ENCODE data around the gene CPNE6. TPM values are rescaled to one million over a fixed set of nuclear protein-coding genes. Genes with fewer than 3 reads are reported as not detected.
"Not testable (repeated sequence)": the region's sequence is repeated elsewhere in the genome, so short reads cannot be mapped to it uniquely, and the experiment has no call there.

The CPNE6 gene
- not detected for total RNA-seq
- not detected for polyA plus RNA-seq

DNA sequence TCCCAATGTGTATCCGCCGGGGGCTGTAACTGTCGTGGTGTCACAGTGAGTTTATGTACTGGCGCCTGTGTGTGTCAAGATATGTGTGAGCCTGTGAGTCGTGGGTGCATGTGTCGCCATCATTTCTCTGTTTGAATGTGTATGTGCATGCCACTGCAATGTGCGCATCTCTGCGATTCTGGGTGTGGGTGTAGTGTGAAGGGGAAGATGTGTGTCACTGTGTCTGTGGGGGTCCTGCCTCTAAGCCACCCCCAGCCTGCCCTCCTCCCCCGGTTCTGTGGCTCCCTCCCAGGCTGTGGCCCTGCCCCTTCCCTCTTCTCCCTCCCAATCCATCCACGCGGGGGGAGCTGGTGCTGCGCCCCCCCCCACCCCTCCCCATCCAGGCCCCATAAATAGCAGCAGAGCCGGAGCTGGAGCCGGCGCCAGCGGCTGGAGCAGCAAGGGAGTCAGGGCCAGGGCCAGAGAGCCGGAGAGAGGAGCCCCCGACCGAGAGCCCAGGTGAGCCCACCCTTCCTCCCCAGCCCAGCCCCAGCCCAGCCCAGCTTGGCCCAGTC, at the start of gene CPNE6:
TSS of gene CPNE6 (plus strand) at position 419 of the 554 bp plus-strand sequence. CDS start 1,375 bp downstream, outside the sequence.
- no peaks in the 10 kb centered on the region for H3K36me3 Mint-ChIP-seq
- DNase-seq (no peak), ATAC-seq (ENCODE audit: low read depth in 2 of 2) (no peak)
- H3K4me1 Mint-ChIP-seq, result peaks cover 0 to 4% (median 1%) of the 10 kb centered on the region in 4 donors
- H3K4me1 ChIP-seq (ENCODE audit: control insufficient read depth, insufficient read depth, low read length, poor library complexity, severe bottlenecking), result no peaks in the 10 kb centered on the region
- no peak within 1 kb of the TSS for H3K4me3 ChIP-seq (ENCODE audit: low read depth, low read length)
- H3K27ac ChIP-seq (ENCODE audit: insufficient read depth, low read length, poor library complexity, severe bottlenecking), result no peak within 1 kb of the TSS
- H3K9me3 Mint-ChIP-seq, result peaks cover 0 to 2% (median 0%) of the 10 kb centered on the region in 7 donors
- H3K36me3 ChIP-seq (ENCODE audit: control insufficient read depth, insufficient read depth, low read length), result no peaks in the 10 kb centered on the region
- no peak within 1 kb of the TSS for H3K27ac Mint-ChIP-seq
- H3K27me3 ChIP-seq (ENCODE audit: control insufficient read depth, insufficient read depth, low read length), result no peaks in the 10 kb centered on the region
- H3K9me3 ChIP-seq (ENCODE audit: control insufficient read depth in 2 of 2, low read length in 2 of 2), result no peaks in the 10 kb centered on the region
- H3K27me3 Mint-ChIP-seq, result peaks cover 22% of the 10 kb centered on the region
- no peak within 1 kb of the TSS for H3K4me3 Mint-ChIP-seq

DNA sequence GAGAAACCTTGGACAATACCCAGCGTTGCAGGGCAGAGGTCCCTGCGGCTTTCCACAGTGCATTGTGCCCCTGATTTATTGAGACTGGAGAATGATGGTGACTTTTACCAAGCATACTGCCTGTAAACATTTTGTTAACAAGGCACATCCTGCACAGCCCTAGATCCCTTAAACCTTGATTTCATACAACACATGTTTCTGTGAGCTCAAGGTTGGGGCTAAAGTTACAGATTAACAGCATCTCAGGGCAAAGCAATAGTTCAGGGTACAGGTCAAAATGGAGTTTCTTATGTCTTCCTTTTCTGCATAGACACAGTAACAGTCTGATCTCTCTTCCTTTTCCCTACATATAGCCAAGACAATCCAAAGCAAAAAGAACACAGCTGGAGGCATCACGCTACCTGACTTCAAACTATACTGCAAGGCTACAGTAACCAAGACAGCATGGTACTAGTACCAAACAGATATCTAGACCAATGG, 46.4 kb upstream of the CPNE6 start:
- not testable (repeated sequence) for H3K4me3 ChIP-seq (ENCODE audit: low read depth, low read length); H3K4me3 Mint-ChIP-seq; H3K27ac ChIP-seq (ENCODE audit: insufficient read depth, low read length, poor library complexity, severe bottlenecking); DNase-seq; H3K9me3 ChIP-seq (ENCODE audit: control insufficient read depth in 2 of 2, low read length in 2 of 2); ATAC-seq (ENCODE audit: low read depth in 2 of 2); H3K27me3 ChIP-seq (ENCODE audit: control insufficient read depth, insufficient read depth, low read length); H3K4me1 ChIP-seq (ENCODE audit: control insufficient read depth, insufficient read depth, low read length, poor library complexity, severe bottlenecking); H3K36me3 Mint-ChIP-seq; H3K4me1 Mint-ChIP-seq; H3K27ac Mint-ChIP-seq; H3K36me3 ChIP-seq (ENCODE audit: control insufficient read depth, insufficient read depth, low read length)
- peaks cover 18% of the 10 kb centered on the region for H3K27me3 Mint-ChIP-seq
- peaks cover 0 to 11% (median 3%) of the 10 kb centered on the region in 7 donors for H3K9me3 Mint-ChIP-seq

DNA sequence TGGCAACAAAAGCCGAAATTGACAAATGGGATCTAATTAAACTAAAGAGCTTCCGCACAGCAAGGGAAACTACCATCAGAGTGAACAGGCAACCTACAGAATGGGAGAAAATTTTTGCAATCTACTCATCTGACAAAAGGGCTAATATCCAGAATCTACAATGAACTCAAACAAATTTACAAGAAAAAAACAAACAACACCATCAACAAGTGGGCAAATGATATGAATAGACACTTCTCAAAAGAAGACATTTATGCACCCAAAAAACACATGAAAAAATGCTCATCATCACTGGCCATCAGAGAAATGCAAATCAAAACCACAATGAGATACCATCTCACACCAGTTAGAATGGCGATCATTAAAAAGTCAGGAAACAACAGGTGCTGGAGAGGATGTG, 41.7 kb upstream of the CPNE6 start:
- H3K27me3 ChIP-seq (ENCODE audit: control insufficient read depth, insufficient read depth, low read length); ATAC-seq (ENCODE audit: low read depth in 2 of 2); DNase-seq; H3K4me3 Mint-ChIP-seq; H3K4me1 Mint-ChIP-seq; H3K4me3 ChIP-seq (ENCODE audit: low read depth, low read length); H3K27ac Mint-ChIP-seq; H3K36me3 Mint-ChIP-seq; H3K36me3 ChIP-seq (ENCODE audit: control insufficient read depth, insufficient read depth, low read length); H3K4me1 ChIP-seq (ENCODE audit: control insufficient read depth, insufficient read depth, low read length, poor library complexity, severe bottlenecking); H3K27ac ChIP-seq (ENCODE audit: insufficient read depth, low read length, poor library complexity, severe bottlenecking): not testable (repeated sequence)
- peaks cover 6 to 12% of the 10 kb centered on the region in 2 experiments for H3K9me3 ChIP-seq (ENCODE audit: control insufficient read depth in 2 of 2, low read length in 2 of 2)
- H3K9me3 Mint-ChIP-seq, result peaks cover 0 to 29% (median 8%) of the 10 kb centered on the region in 7 donors
- H3K27me3 Mint-ChIP-seq, result peaks cover 18% of the 10 kb centered on the region

DNA sequence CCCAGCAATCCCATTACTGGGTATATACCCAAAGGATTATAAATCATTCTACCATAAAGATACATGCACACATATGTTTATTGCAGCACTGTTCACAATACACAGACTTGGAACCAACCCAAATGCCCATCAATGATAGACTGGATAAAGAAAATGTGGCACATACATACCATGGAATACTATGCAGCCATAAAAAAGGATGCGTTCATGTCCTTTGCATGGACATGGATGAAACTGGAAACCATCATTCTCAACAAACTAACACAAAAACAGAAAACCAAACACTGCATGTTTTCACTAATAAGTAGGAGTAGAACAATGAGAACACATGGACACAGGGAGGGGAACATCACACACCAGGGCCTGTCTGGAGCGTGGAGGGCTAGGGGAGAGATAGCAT, 40.0 kb upstream of the CPNE6 start:
- H3K27ac Mint-ChIP-seq; H3K36me3 Mint-ChIP-seq; H3K4me3 Mint-ChIP-seq; H3K27ac ChIP-seq (ENCODE audit: insufficient read depth, low read length, poor library complexity, severe bottlenecking); ATAC-seq (ENCODE audit: low read depth in 2 of 2); H3K4me3 ChIP-seq (ENCODE audit: low read depth, low read length); H3K36me3 ChIP-seq (ENCODE audit: control insufficient read depth, insufficient read depth, low read length); H3K4me1 Mint-ChIP-seq; H3K27me3 ChIP-seq (ENCODE audit: control insufficient read depth, insufficient read depth, low read length); DNase-seq; H3K4me1 ChIP-seq (ENCODE audit: control insufficient read depth, insufficient read depth, low read length, poor library complexity, severe bottlenecking): not testable (repeated sequence)
- peaks cover 6 to 12% of the 10 kb centered on the region in 2 experiments for H3K9me3 ChIP-seq (ENCODE audit: control insufficient read depth in 2 of 2, low read length in 2 of 2)
- Mint-ChIP-seq H3K9me3 (peaks cover 0 to 29% (median 7%) of the 10 kb centered on the region in 7 donors), H3K27me3 (peaks cover 22% of the 10 kb centered on the region)

DNA sequence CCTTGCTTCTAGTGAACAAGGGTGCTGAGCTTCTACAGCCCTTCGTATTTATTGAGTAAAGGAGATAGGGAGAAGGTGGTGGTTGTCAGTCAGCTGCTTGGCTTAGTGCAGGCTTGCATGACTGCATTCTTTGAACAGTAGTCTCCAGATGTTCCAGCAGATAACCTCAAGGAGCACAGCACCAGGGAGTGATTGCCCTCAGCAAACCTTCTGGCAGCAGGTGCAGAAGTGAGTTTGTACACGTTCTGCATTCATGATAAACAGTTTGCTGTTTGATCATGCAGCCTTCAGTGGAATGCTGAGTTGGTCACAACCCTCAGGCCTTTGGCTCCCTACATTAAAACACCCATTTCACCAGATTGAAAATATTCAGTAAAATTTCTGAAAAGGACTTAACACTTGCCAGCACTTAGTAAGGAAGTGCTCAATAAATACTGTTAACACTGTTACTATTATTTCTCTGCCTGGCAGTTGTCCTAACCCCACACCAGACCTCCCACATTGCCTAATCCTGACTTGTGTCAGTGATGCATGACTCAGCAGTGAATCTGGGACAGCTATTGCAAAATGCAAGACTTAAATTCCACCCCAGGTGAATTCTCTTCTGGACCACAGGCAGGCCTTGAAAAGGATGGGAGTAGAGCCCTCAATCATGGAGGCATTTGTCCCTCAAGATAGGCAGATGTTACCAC, 38.5 kb upstream of the CPNE6 start:
- no peak overlapping the region for H3K27ac Mint-ChIP-seq
- Histone ChIP-seq H3K27ac (ENCODE audit: insufficient read depth, low read length, poor library complexity, severe bottlenecking) (no peak overlapping the region), H3K9me3 (ENCODE audit: control insufficient read depth in 2 of 2, low read length in 2 of 2) (peaks cover 6 to 12% of the 10 kb centered on the region in 2 experiments), H3K27me3 (ENCODE audit: control insufficient read depth, insufficient read depth, low read length) (no peaks in the 10 kb centered on the region), H3K4me1 (ENCODE audit: control insufficient read depth, insufficient read depth, low read length, poor library complexity, severe bottlenecking) (peaks cover 3% of the 10 kb centered on the region), H3K36me3 (ENCODE audit: control insufficient read depth, insufficient read depth, low read length) (no peaks in the 10 kb centered on the region), H3K4me3 (ENCODE audit: low read depth, low read length) (no peak overlapping the region)
- peaks cover 12% of the 10 kb centered on the region for H3K27me3 Mint-ChIP-seq
- no peaks in the 10 kb centered on the region for H3K36me3 Mint-ChIP-seq
- ATAC-seq (ENCODE audit: low read depth in 2 of 2) (no peak), DNase-seq (no peak)
- peaks cover 0 to 26% (median 6%) of the 10 kb centered on the region in 7 donors for H3K9me3 Mint-ChIP-seq
- H3K4me3 Mint-ChIP-seq, result peak overlapping the region in 1 of 4 donors; percentile 8
- H3K4me1 Mint-ChIP-seq, result peaks cover 0 to 12% (median 6%) of the 10 kb centered on the region in 4 donors

DNA sequence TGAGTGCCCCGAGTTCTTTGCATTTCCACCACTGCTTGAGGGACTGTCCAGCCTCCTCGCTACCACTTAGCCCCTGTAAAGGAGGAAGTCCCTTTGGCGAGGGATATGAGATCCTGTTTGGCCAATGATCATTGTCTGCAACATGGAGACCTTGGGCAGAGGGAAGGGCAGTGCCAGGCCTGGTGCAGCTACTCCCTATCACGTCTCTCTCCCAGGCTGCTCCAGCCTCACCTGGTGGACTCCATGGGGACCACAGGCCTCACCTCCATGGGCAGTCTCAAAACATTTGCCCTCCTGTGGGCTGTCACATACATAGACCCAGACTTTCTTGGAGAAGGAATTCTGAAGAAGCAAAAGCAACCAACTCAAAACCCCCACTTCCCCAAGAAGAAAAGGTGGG, 35.6 kb upstream of the CPNE6 start:
- H3K4me3 Mint-ChIP-seq, result peak overlapping the region; percentile 58 to 100 (median 86)
- H3K27ac Mint-ChIP-seq, result peak overlapping the region in 1 of 3 donors; percentile 95
- not testable (repeated sequence) for H3K27me3 ChIP-seq (ENCODE audit: control insufficient read depth, insufficient read depth, low read length); H3K36me3 Mint-ChIP-seq; H3K27me3 Mint-ChIP-seq; H3K4me1 ChIP-seq (ENCODE audit: control insufficient read depth, insufficient read depth, low read length, poor library complexity, severe bottlenecking); H3K4me3 ChIP-seq (ENCODE audit: low read depth, low read length); H3K36me3 ChIP-seq (ENCODE audit: control insufficient read depth, insufficient read depth, low read length); DNase-seq; H3K27ac ChIP-seq (ENCODE audit: insufficient read depth, low read length, poor library complexity, severe bottlenecking)
- H3K4me1 Mint-ChIP-seq, result peaks cover 0 to 12% (median 6%) of the 10 kb centered on the region in 4 donors
- peaks cover 6 to 12% of the 10 kb centered on the region in 2 experiments for H3K9me3 ChIP-seq (ENCODE audit: control insufficient read depth in 2 of 2, low read length in 2 of 2)
- peaks cover 0 to 23% (median 5%) of the 10 kb centered on the region in 7 donors for H3K9me3 Mint-ChIP-seq
- peak in 1 of 2 donors; percentile 7 for ATAC-seq (ENCODE audit: low read depth in 2 of 2)

DNA sequence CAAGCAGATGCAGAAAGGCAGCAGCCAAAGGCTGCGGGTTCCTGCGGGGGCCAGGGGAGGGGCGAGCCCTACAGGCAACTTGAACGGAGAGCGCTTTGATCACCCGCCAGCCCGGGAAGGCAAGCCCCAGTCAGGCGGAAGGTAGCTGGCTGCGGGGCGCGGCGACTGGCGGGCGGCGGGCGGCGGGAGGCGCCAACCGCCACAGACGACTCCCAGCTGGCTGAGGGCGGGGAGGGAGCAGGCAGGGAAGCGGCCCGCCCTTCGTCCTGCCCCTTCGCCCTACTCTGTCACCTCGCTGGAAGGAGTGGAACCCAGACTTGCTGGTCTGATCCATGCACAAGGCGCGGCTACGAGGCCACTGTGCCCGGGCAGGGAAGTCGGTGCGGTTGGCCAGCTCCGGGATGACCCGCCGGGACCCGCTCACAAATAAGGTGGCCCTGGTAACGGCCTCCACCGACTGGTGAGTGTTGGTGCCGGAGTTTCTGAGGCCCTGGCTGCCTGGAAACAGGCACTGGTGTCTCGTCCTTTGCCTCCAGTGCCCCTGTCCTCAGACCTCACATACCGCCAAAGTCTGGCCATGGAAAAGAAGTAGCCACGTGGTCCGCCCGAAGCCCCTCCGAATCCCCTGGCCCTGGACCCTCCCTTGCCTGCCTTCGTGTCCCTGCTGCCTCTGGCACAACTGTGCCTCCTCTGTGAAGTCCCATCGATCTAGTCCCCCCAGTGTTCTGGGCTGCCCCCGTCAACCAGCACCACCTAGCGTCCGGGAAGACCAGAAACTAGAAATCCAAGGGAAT, 35.0 kb upstream of the CPNE6 start:
- Histone ChIP-seq H3K27me3 (ENCODE audit: control insufficient read depth, insufficient read depth, low read length) (no peaks in the 10 kb centered on the region), H3K27ac (ENCODE audit: insufficient read depth, low read length, poor library complexity, severe bottlenecking) (peak overlapping the region; percentile 14), H3K4me1 (ENCODE audit: control insufficient read depth, insufficient read depth, low read length, poor library complexity, severe bottlenecking) (peaks cover 3% of the 10 kb centered on the region), H3K36me3 (ENCODE audit: control insufficient read depth, insufficient read depth, low read length) (no peaks in the 10 kb centered on the region), H3K9me3 (ENCODE audit: control insufficient read depth in 2 of 2, low read length in 2 of 2) (peaks cover 6 to 12% of the 10 kb centered on the region in 2 experiments), H3K4me3 (ENCODE audit: low read depth, low read length) (peak overlapping the region; percentile 48)
- ATAC-seq (ENCODE audit: low read depth in 2 of 2) (peak; percentile 77 to 82), DNase-seq (peak; percentile 50 to 71 (median 50))
- peak overlapping the region; percentile 93 to 100 (median 93) for H3K4me3 Mint-ChIP-seq
- peaks cover 0 to 12% (median 6%) of the 10 kb centered on the region in 4 donors for H3K4me1 Mint-ChIP-seq
- peaks cover 0 to 17% (median 3%) of the 10 kb centered on the region in 7 donors for H3K9me3 Mint-ChIP-seq
- H3K36me3 Mint-ChIP-seq, result no peaks in the 10 kb centered on the region
- H3K27ac Mint-ChIP-seq, result peak overlapping the region; percentile 82 to 99 (median 95)
- peaks cover 8% of the 10 kb centered on the region for H3K27me3 Mint-ChIP-seq
